ENCODE results near the gene DPYD.

Gene DPYD

GRCh38 chr1:97377432-97378034, 543.3 kb downstream of the DPYD start:
- DNase-seq (ENCODE audit: low read depth), result no peak
- TF ChIP-seq CTCF (conservative IDR thresholded peaks at IDR 0.05; ENCODE audit: control insufficient read depth, insufficient read depth, low read depth, low read length), result no peak

GRCh38 chr1:97373000-97373399, 547.8 kb downstream of the DPYD start:
- DNase-seq (ENCODE audit: low read depth), result no peak
- H3K4me3 ChIP-seq (ENCODE audit: control insufficient read depth, low read depth, low read length), result no peak overlapping the region
- TF ChIP-seq CTCF (conservative IDR thresholded peaks at IDR 0.05; ENCODE audit: control insufficient read depth, insufficient read depth, low read depth, low read length), result no peak

More at GRCh38 chr1:97377432-97378034, 543.3 kb downstream of the DPYD start:
- H3K4me3 ChIP-seq (ENCODE audit: control insufficient read depth, low read depth, low read length), result no peak overlapping the region

GRCh38 chr1:97372531-97372930, 548.3 kb downstream of the DPYD start:
- TF ChIP-seq CTCF (conservative IDR thresholded peaks at IDR 0.05; ENCODE audit: control insufficient read depth, insufficient read depth, low read depth, low read length), result no peak
- no peak overlapping the region for H3K4me3 ChIP-seq (ENCODE audit: control insufficient read depth, low read depth, low read length)
- no peak for DNase-seq (ENCODE audit: low read depth)

GRCh38 chr1:97368296-97368695, 552.5 kb downstream of the DPYD start:
- no peak for TF ChIP-seq CTCF (conservative IDR thresholded peaks at IDR 0.05; ENCODE audit: control insufficient read depth, insufficient read depth, low read depth, low read length)
- DNase-seq (ENCODE audit: low read depth), result no peak
- no peak overlapping the region for H3K4me3 ChIP-seq (ENCODE audit: control insufficient read depth, low read depth, low read length)

- no peak overlapping the region for H3K4me3 ChIP-seq (ENCODE audit: control insufficient read depth, low read depth, low read length)
- TF ChIP-seq CTCF (conservative IDR thresholded peaks at IDR 0.05; ENCODE audit: control insufficient read depth, insufficient read depth, low read depth, low read length), result no peak
- peak; percentile 42 for DNase-seq (ENCODE audit: low read depth)
These were observed 553.9 kb downstream of the DPYD start for GRCh38 chr1:97366984-97367383.

GRCh38 chr1:97365026-97365425, 555.8 kb downstream of the DPYD start:
- TF ChIP-seq CTCF (conservative IDR thresholded peaks at IDR 0.05; ENCODE audit: control insufficient read depth, insufficient read depth, low read depth, low read length), result no peak
- H3K4me3 ChIP-seq (ENCODE audit: control insufficient read depth, low read depth, low read length), result no peak overlapping the region
- peak; percentile 45 for DNase-seq (ENCODE audit: low read depth)

GRCh38 chr1:97364086-97364485, 556.7 kb downstream of the DPYD start:
- TF ChIP-seq CTCF (conservative IDR thresholded peaks at IDR 0.05; ENCODE audit: control insufficient read depth, insufficient read depth, low read depth, low read length), result no peak
- DNase-seq (ENCODE audit: low read depth), result peak; percentile 51
- H3K4me3 ChIP-seq (ENCODE audit: control insufficient read depth, low read depth, low read length), result no peak overlapping the region

All from fibroblast of mammary gland (primary cell).